ENCODE data around the gene HIGD2A.
"Not testable (repeated sequence)": the region's sequence is repeated elsewhere in the genome, so short reads cannot be mapped to it uniquely, and the experiment has no call there.

HIGD2A gene

GRCh38 chr5:176396330-176396729 is 7.8 kb downstream of the HIGD2A start:
- DNase-seq: no peak

GRCh38 chr5:176397736-176398420 is 9.3 kb downstream of the HIGD2A start:
- no peak for DNase-seq

- DNase-seq: no peak
Measured at GRCh38 chr5:176400382-176401156, 12.0 kb downstream of the HIGD2A start.

- DNase-seq: no peak
Measured at GRCh38 chr5:176401281-176402205, 13.0 kb downstream of the HIGD2A start.

- no peak for DNase-seq
Measured at GRCh38 chr5:176405656-176406435, 17.3 kb downstream of the HIGD2A start.

GRCh38 chr5:176406436-176407052 is 18.0 kb downstream of the HIGD2A start:
- no peak for DNase-seq

GRCh38 chr5:176407456-176408251 is 19.1 kb downstream of the HIGD2A start:
- DNase-seq: no peak

GRCh38 chr5:176408252-176408573 is 19.7 kb downstream of the HIGD2A start:
- not testable (repeated sequence) for DNase-seq

GRCh38 chr5:176408590-176408989 is 20.0 kb downstream of the HIGD2A start:
- DNase-seq: no peak

GRCh38 chr5:176409765-176410164 is 21.2 kb downstream of the HIGD2A start:
- no peak for DNase-seq

- no peak for DNase-seq
Measured at GRCh38 chr5:176410486-176411180, 22.1 kb downstream of the HIGD2A start.

- no peak for DNase-seq
Measured at GRCh38 chr5:176412517-176413254, 24.1 kb downstream of the HIGD2A start.

- DNase-seq: no peak
Measured at GRCh38 chr5:176413255-176413565, 24.7 kb downstream of the HIGD2A start.

- no peak for DNase-seq
Measured at GRCh38 chr5:176413709-176414191, 25.2 kb downstream of the HIGD2A start.

- DNase-seq: no peak
Measured at GRCh38 chr5:176414704-176415103, 26.2 kb downstream of the HIGD2A start.

- no peak for DNase-seq
Measured at GRCh38 chr5:176415240-176415951, 26.8 kb downstream of the HIGD2A start.

- peak; percentile 93 for DNase-seq
Measured at GRCh38 chr5:176415952-176416924, 27.7 kb downstream of the HIGD2A start, which contains the start of gene CLTB. CLTB (minus strand) TSS chr5:176416539; CDS start chr5:176416363, 176 bp downstream.

GRCh38 chr5:176416965-176417364 is 28.4 kb downstream of the HIGD2A start:
- DNase-seq: no peak
